ENCODE results near the gene DOHH.
A peak's percentile ranks its signal among the peaks of the same experiment; 100 is the strongest.

- TF ChIP-seq CTCF (IDR thresholded peaks at IDR 0.05) = peak in 3 of 4 experiments; percentile 93 to 98 (median 94)
- TF ChIP-seq POLR2AphosphoS5 (IDR thresholded peaks at IDR 0.05) = no peak
- TF ChIP-seq POLR2A (IDR thresholded peaks at IDR 0.05) = no peak
- TF ChIP-seq EP300 (IDR thresholded peaks at IDR 0.05) = no peak
Measured at GRCh38 chr19:3544742-3545668, 44.5 kb upstream of the DOHH start.

All from gastroesophageal sphincter (tissue), 3 donors.